CD4-positive, alpha-beta T cell treated with Interleukin-6 for 4 hours (primary cell): Measurements from ENCODE around the gene ISM2.
"Not testable (repeated sequence)": the region's sequence is repeated elsewhere in the genome, so short reads cannot be mapped to it uniquely, and the experiment has no call there.

Experiments used
- DNase-seq: peaks from one replicate; pipeline ENCODE4 v3.0.0-alpha.2; 2020; ENCODE audit warnings: mixed read lengths

Gene ISM2

GRCh38 chr14:77498120-77498979 is at the start of gene ISM2:
TSS of gene ISM2 (minus strand) at chr14:77498816. CDS start at chr14:77498793, 23 bp downstream.
- peak; percentile 36 for DNase-seq

GRCh38 chr14:77547512-77548180 is 49.0 kb upstream of the ISM2 start:
- DNase-seq = no peak

GRCh38 chr14:77545171-77545570 is 46.6 kb upstream of the ISM2 start:
- not testable (repeated sequence) for DNase-seq

GRCh38 chr14:77544571-77544970 is 46.0 kb upstream of the ISM2 start:
- no peak for DNase-seq

- no peak for DNase-seq
Observed at GRCh38 chr14:77543637-77544334, 45.2 kb upstream of the ISM2 start.

GRCh38 chr14:77543240-77543551 is 44.6 kb upstream of the ISM2 start:
- DNase-seq = no peak

GRCh38 chr14:77542421-77543239 is 44.0 kb upstream of the ISM2 start:
- no peak for DNase-seq

- DNase-seq = no peak
Observed at GRCh38 chr14:77541905-77542304, 43.3 kb upstream of the ISM2 start.

- not testable (repeated sequence) for DNase-seq
Observed at GRCh38 chr14:77536951-77537350, 38.3 kb upstream of the ISM2 start.

GRCh38 chr14:77531071-77531470 is 32.5 kb upstream of the ISM2 start:
- no peak for DNase-seq

- DNase-seq = no peak
Observed at GRCh38 chr14:77529963-77530362, 31.3 kb upstream of the ISM2 start.

GRCh38 chr14:77529213-77529612 is 30.6 kb upstream of the ISM2 start:
- no peak for DNase-seq

- not testable (repeated sequence) for DNase-seq
Observed at GRCh38 chr14:77528701-77529100, 30.1 kb upstream of the ISM2 start.

GRCh38 chr14:77526266-77526665 is 27.6 kb upstream of the ISM2 start:
- DNase-seq = no peak

- no peak for DNase-seq
Observed at GRCh38 chr14:77524536-77524935, 25.9 kb upstream of the ISM2 start.

- no peak for DNase-seq
Observed at GRCh38 chr14:77523109-77523508, 24.5 kb upstream of the ISM2 start.

GRCh38 chr14:77520555-77520954 is 21.9 kb upstream of the ISM2 start:
- no peak for DNase-seq

- DNase-seq = no peak
Observed at GRCh38 chr14:77516126-77516525, 17.5 kb upstream of the ISM2 start.

GRCh38 chr14:77511486-77512162 is 13.0 kb upstream of the ISM2 start:
- no peak for DNase-seq

GRCh38 chr14:77509366-77509765 is 10.8 kb upstream of the ISM2 start:
- DNase-seq = no peak

- no peak for DNase-seq
Observed at GRCh38 chr14:77508876-77509275, 10.3 kb upstream of the ISM2 start.

- DNase-seq = no peak
Observed at GRCh38 chr14:77508249-77508648, 9.6 kb upstream of the ISM2 start.
